ENCODE measurements around the gene NCBP3. TPM values are rescaled to one million over a fixed set of nuclear protein-coding genes. Genes with fewer than 3 reads are reported as not detected.

Gene NCBP3
- total RNA-seq, 1 donor: 21.4 TPM

DNA sequence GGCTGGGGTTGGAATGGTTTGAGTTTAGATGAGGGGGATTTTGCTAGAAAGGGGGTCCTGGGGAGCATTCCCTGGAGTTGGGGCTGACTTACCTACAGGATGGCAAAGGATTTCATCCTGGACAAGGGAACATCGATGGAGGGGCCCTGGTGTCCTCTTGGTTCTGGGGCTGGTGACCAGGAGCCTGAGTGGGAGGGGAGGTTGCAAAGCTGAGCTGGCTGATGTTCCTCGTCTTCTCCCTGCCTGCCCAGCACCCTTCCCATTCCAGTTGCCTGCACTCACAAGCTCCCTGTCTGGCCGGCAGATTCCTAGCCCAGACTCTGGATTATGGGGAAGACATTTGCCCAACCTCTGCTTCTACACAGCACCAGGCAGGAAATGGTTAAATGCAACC, 82.3 kb downstream of the NCBP3 start:
- Histone ChIP-seq H3K27me3 (ENCODE audit: insufficient read depth, low read length) (no peaks in the 10 kb centered on the region), H3K4me3 (ENCODE audit: insufficient read depth, low read length) (no peak overlapping the region), H3K36me3 (ENCODE audit: insufficient read depth, low read length) (no peaks in the 10 kb centered on the region), H3K79me2 (ENCODE audit: insufficient read depth, low read length) (no peaks in the 10 kb centered on the region), H4K20me1 (ENCODE audit: insufficient read depth, low read length) (no peaks in the 10 kb centered on the region), H3K4me1 (ENCODE audit: insufficient read depth, low read length) (no peaks in the 10 kb centered on the region), H3K27ac (ENCODE audit: low read depth, low read length) (no peak overlapping the region), H3K4me2 (ENCODE audit: insufficient read depth, low read length) (no peak overlapping the region), H3K9me3 (ENCODE audit: low read depth, low read length) (peaks cover 3% of the 10 kb centered on the region), H2AFZ (ENCODE audit: low read length) (no peak overlapping the region)
- DNase-seq (ENCODE audit: insufficient read length, low spot score, missing footprints): peak; percentile 72
- TF ChIP-seq CTCF (IDR thresholded peaks at IDR 0.05; ENCODE audit: extremely low read depth, low read depth, low read length): no peak

GRCh38 chr17:3762922-3763776, 82.9 kb downstream of the NCBP3 start:
- peaks cover 3% of the 10 kb centered on the region for H3K9me3 ChIP-seq (ENCODE audit: low read depth, low read length)
- H3K4me2 ChIP-seq (ENCODE audit: insufficient read depth, low read length): no peak overlapping the region
- H2AFZ ChIP-seq (ENCODE audit: low read length): no peak overlapping the region
- H4K20me1 ChIP-seq (ENCODE audit: insufficient read depth, low read length): no peaks in the 10 kb centered on the region
- H3K27me3 ChIP-seq (ENCODE audit: insufficient read depth, low read length): no peaks in the 10 kb centered on the region
- no peak overlapping the region for H3K27ac ChIP-seq (ENCODE audit: low read depth, low read length)
- TF ChIP-seq CTCF (IDR thresholded peaks at IDR 0.05; ENCODE audit: extremely low read depth, low read depth, low read length): no peak
- H3K36me3 ChIP-seq (ENCODE audit: insufficient read depth, low read length): no peaks in the 10 kb centered on the region
- H3K4me3 ChIP-seq (ENCODE audit: insufficient read depth, low read length): no peak overlapping the region
- H3K79me2 ChIP-seq (ENCODE audit: insufficient read depth, low read length): no peaks in the 10 kb centered on the region
- DNase-seq (ENCODE audit: insufficient read length, low spot score, missing footprints): peak; percentile 37
- H3K4me1 ChIP-seq (ENCODE audit: insufficient read depth, low read length): no peaks in the 10 kb centered on the region

DNA sequence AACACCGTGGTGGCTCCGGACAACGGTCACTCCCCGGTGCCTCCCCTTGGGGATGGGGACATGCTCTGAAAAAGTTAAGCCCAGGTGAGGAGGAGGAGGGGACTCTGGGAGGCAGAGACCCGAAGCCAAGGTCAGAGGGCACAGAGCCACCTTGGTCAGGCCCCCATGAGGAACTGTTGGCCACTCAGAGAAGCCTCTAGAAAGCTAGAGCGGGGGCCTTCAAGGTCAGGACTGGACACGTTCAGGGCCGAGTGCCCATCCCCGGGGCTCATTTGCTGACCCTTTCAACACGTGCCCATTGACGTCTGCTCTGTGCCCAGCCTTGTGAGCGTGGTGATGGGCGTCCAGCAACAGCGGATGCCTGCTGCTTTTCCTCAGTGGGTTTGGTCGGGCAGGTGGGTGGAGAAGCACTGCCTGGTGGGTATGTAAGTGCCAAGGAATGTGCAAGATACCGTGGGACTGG, 84.1 kb downstream of the NCBP3 start:
- H3K4me3 ChIP-seq (ENCODE audit: insufficient read depth, low read length): no peak overlapping the region
- H3K36me3 ChIP-seq (ENCODE audit: insufficient read depth, low read length): no peaks in the 10 kb centered on the region
- no peaks in the 10 kb centered on the region for H3K27me3 ChIP-seq (ENCODE audit: insufficient read depth, low read length)
- no peak overlapping the region for H3K4me2 ChIP-seq (ENCODE audit: insufficient read depth, low read length)
- H2AFZ ChIP-seq (ENCODE audit: low read length): no peak overlapping the region
- DNase-seq (ENCODE audit: insufficient read length, low spot score, missing footprints): peak; percentile 65
- H4K20me1 ChIP-seq (ENCODE audit: insufficient read depth, low read length): no peaks in the 10 kb centered on the region
- peaks cover 3% of the 10 kb centered on the region for H3K9me3 ChIP-seq (ENCODE audit: low read depth, low read length)
- no peak overlapping the region for H3K27ac ChIP-seq (ENCODE audit: low read depth, low read length)
- no peaks in the 10 kb centered on the region for H3K79me2 ChIP-seq (ENCODE audit: insufficient read depth, low read length)
- no peak for TF ChIP-seq CTCF (IDR thresholded peaks at IDR 0.05; ENCODE audit: extremely low read depth, low read depth, low read length)
- H3K4me1 ChIP-seq (ENCODE audit: insufficient read depth, low read length): no peaks in the 10 kb centered on the region

DNA sequence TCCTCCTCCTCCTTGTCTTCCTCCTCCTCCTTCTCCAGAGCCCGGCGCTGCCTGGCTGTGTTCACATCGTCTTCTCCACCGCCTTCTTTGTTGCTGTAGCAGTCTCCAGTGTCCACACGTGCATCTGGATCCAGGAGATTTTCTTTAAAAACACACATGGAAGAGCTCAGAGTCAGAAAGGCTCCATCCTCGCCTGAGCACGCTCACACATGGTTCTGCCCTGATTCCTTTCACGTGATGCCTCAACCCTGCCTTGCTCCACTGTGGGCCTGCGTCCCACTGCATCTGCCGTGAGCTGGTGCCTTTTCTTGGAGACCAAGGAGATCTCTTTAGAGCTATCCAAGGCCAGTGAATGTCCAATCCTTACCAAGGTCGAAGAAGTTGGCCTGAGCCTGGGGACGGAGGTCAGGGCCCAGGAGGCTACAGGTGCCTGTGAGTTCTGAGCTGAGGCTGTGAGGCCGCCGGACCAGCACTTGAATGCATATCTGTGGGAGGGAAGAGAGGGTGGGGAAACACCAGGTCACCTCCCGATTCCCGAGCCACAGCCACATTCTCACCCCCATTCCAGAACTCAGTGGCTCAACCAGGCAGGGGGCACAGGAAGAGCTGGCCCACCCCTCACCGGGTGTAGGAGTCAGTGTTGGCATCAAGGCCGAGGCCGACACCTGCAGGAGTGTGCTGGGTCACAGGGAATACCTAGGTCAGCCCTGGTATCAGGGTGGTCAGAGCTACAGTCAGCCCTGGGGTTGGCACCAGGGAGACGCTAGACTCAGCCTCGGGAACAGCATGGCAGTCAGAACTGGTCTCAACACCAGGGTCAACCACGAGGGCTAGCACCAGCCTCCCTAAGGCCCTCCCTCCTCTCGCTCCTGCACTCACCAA, 84.8 kb downstream of the NCBP3 start:
- no peaks in the 10 kb centered on the region for H3K4me1 ChIP-seq (ENCODE audit: insufficient read depth, low read length)
- no peaks in the 10 kb centered on the region for H3K36me3 ChIP-seq (ENCODE audit: insufficient read depth, low read length)
- no peak overlapping the region for H3K4me3 ChIP-seq (ENCODE audit: insufficient read depth, low read length)
- no peak overlapping the region for H3K4me2 ChIP-seq (ENCODE audit: insufficient read depth, low read length)
- DNase-seq (ENCODE audit: insufficient read length, low spot score, missing footprints): peak; percentile 58
- H4K20me1 ChIP-seq (ENCODE audit: insufficient read depth, low read length): no peaks in the 10 kb centered on the region
- no peaks in the 10 kb centered on the region for H3K27me3 ChIP-seq (ENCODE audit: insufficient read depth, low read length)
- no peak overlapping the region for H3K27ac ChIP-seq (ENCODE audit: low read depth, low read length)
- H3K79me2 ChIP-seq (ENCODE audit: insufficient read depth, low read length): no peaks in the 10 kb centered on the region
- H2AFZ ChIP-seq (ENCODE audit: low read length): no peak overlapping the region
- no peak for TF ChIP-seq CTCF (IDR thresholded peaks at IDR 0.05; ENCODE audit: extremely low read depth, low read depth, low read length)
- peaks cover 3% of the 10 kb centered on the region for H3K9me3 ChIP-seq (ENCODE audit: low read depth, low read length)

Data from osteoblast (primary cell).